ENCODE results near the gene ACTBL2. TPM values are rescaled to one million over a fixed set of nuclear protein-coding genes. Genes with fewer than 3 reads are reported as not detected.
A peak's percentile ranks its signal among the peaks of the same experiment; 100 is the strongest.

The ACTBL2 gene
- total and polyA plus RNA-seq, 2 donors (not counting 1 experiment from before 2014, with no cell fraction given): 0.03 TPM; not detected in 1

DNA sequence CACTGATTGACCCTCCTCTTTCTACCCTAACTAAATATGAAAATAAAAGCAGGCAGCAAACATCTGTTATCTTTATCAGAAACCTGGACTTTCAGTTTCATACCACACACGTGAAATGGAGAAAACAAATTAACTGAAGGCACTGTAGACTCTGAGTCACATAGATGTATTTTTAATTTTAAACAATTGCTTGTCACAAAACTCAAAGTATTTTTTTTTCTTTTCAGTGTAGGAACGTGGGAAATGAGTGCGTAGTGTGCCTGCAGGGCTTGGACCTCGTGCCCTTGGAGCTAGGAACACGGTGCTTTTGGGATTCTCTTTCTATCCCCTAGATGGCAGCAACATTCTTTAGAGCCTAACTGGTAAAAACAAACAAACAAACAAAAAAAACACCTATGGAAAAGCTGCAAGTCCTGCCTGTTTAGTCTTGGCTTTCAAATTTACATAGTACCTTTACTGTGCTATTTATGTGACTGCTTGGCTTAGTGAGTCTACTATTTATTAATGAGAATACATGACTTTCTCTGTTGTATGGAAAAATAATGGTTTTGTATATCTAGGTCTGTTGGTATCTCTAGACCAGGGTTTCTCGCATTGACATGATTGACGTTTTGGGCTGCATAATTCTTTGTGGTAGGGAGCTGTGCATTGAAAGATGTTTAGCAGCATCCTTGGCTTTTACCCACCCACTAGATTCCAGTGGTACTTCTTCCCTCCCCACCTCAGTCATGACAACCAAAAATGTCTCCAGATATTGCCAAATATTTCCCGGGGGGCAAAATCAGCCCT is 16.8 kb upstream of the ACTBL2 start:
- Histone ChIP-seq H3K79me2 (ENCODE audit: control insufficient read depth, insufficient read depth, low read length) (no peaks in the 10 kb centered on the region), H3K27me3 (ENCODE audit: control insufficient read depth, insufficient read depth, low read length) (no peaks in the 10 kb centered on the region), H3K4me2 (ENCODE audit: extremely low read depth, insufficient read depth, low read length) (peak overlapping the region; percentile 65), H3K9me3 (ENCODE audit: control insufficient read depth, insufficient read depth, low read depth, low read length) (no peaks in the 10 kb centered on the region), H3K4me3 (replicated peaks in 1 of 4; ENCODE audit: control extremely low read depth in 1 of 4, insufficient read depth in 1 of 4, low read depth in 3 of 4, low read length in 4 of 4) (peak overlapping the region in 1 of 4 experiments; percentile 26), H3K36me3 (ENCODE audit: control insufficient read depth, insufficient read depth, low read length) (no peaks in the 10 kb centered on the region), H4K20me1 (ENCODE audit: control insufficient read depth, extremely low read depth, insufficient read depth, low read length) (no peaks in the 10 kb centered on the region), H3K9ac (ENCODE audit: insufficient read depth, low read length) (no peak overlapping the region), H2AFZ (ENCODE audit: low read length) (peak overlapping the region; percentile 1), H3K4me1 (ENCODE audit: control insufficient read depth, extremely low read depth, insufficient read depth, low read length) (peaks cover 10% of the 10 kb centered on the region), H3K27ac (ENCODE audit: insufficient read depth, low read length) (no peak overlapping the region)
- no peak for TF ChIP-seq EZH2 (IDR thresholded peaks at IDR 0.05; ENCODE audit: low read length, missing control alignments)
- TF ChIP-seq, protein P1, sequence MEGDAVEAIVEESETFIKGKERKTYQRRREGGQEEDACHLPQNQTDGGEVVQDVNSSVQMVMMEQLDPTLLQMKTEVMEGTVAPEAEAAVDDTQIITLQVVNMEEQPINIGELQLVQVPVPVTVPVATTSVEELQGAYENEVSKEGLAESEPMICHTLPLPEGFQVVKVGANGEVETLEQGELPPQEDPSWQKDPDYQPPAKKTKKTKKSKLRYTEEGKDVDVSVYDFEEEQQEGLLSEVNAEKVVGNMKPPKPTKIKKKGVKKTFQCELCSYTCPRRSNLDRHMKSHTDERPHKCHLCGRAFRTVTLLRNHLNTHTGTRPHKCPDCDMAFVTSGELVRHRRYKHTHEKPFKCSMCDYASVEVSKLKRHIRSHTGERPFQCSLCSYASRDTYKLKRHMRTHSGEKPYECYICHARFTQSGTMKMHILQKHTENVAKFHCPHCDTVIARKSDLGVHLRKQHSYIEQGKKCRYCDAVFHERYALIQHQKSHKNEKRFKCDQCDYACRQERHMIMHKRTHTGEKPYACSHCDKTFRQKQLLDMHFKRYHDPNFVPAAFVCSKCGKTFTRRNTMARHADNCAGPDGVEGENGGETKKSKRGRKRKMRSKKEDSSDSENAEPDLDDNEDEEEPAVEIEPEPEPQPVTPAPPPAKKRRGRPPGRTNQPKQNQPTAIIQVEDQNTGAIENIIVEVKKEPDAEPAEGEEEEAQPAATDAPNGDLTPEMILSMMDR (conservative IDR thresholded peaks at IDR 0.05 in 1 of 2, IDR thresholded peaks at IDR 0.05 in 1 of 2; ENCODE audit: low read depth in 1 of 2, low read length in 2 of 2): peak; percentile 65 to 75
- peak; percentile 57 to 77 for DNase-seq (ENCODE audit: low read depth in 2 of 2)

DNA sequence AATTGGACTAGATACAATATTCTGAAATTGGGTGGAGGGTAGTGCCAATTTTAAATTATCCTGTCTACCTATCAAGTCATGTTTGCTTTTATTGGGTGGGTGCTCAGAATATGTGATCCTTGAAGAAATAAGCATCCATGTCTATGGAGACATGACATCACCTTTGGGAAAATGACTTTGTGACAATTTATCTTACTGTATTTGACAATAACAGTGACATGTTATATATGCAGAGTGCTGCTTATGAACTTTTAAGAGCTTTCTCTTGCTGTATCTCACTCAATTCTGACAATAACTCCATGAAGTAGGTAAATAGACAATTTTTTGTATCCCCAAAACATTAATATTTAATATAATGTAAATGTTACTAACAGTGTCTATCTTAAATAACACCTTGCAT is 15.1 kb upstream of the ACTBL2 start:
- no peaks in the 10 kb centered on the region for H4K20me1 ChIP-seq (ENCODE audit: control insufficient read depth, extremely low read depth, insufficient read depth, low read length)
- no peak for DNase-seq (ENCODE audit: low read depth in 2 of 2)

More for the DNA sequence above, 15.1 kb upstream of the ACTBL2 start:
- H3K79me2 ChIP-seq (ENCODE audit: control insufficient read depth, insufficient read depth, low read length): no peaks in the 10 kb centered on the region
- H3K4me3 ChIP-seq (replicated peaks in 1 of 4; ENCODE audit: control extremely low read depth in 1 of 4, insufficient read depth in 1 of 4, low read depth in 3 of 4, low read length in 4 of 4): no peak overlapping the region
- TF ChIP-seq, protein P1 (conservative IDR thresholded peaks at IDR 0.05 in 1 of 2, IDR thresholded peaks at IDR 0.05 in 1 of 2; ENCODE audit: low read depth in 1 of 2, low read length in 2 of 2): no peak
- TF ChIP-seq EZH2 (IDR thresholded peaks at IDR 0.05; ENCODE audit: low read length, missing control alignments): no peak
- H3K9me3 ChIP-seq (ENCODE audit: control insufficient read depth, insufficient read depth, low read depth, low read length): no peaks in the 10 kb centered on the region
- H3K4me2 ChIP-seq (ENCODE audit: extremely low read depth, insufficient read depth, low read length): no peak overlapping the region
- H3K27ac ChIP-seq (ENCODE audit: insufficient read depth, low read length): no peak overlapping the region
- H2AFZ ChIP-seq (ENCODE audit: low read length): no peak overlapping the region
- H3K4me1 ChIP-seq (ENCODE audit: control insufficient read depth, extremely low read depth, insufficient read depth, low read length): peaks cover 16% of the 10 kb centered on the region
- H3K9ac ChIP-seq (ENCODE audit: insufficient read depth, low read length): no peak overlapping the region
- no peaks in the 10 kb centered on the region for H3K27me3 ChIP-seq (ENCODE audit: control insufficient read depth, insufficient read depth, low read length)
- H3K36me3 ChIP-seq (ENCODE audit: control insufficient read depth, insufficient read depth, low read length): no peaks in the 10 kb centered on the region

Data from fibroblast of lung (primary cell).